HepG2 (cell line): ENCODE results near the gene STX8. TPM values are rescaled to one million over a fixed set of nuclear protein-coding genes. Genes with fewer than 3 reads are reported as not detected.

ENCODE experiments used
- ATAC-seq: fragments of 200-7000 bp; cut with Tn5 transposase; 3 replicates; pipeline ENCODE4 v1.9.1; 2020; ENCODE audit warnings: mild to moderate bottlenecking, moderate library complexity
- BruUV-seq: library from RNA; stranded (reverse); fragments of 400-500 nt; replicated peaks from 2 replicates; lab custom pipeline; 2021; lab: Mats Ljungman, UMichigan
- CTCF ChIA-PET: fragments of 300-600 bp; formaldehyde crosslinking; extraction: SDS; loops from one replicate; lab custom pipeline; 2021; ENCODE audit warnings: low total read pairs, inconsistent platforms, low intra/inter-chr PET ratio; lab: Yijun Ruan, JAX
- POLR2A ChIA-PET: fragments of 350-600 bp; sonication (Branson Sonifier 250); formaldehyde crosslinking; loops from one replicate; lab custom pipeline; 2020; ENCODE audit warnings: antibody characterized with exemption, inconsistent platforms; lab: Yijun Ruan, JAX
- DNase-seq: peaks from one replicate; pipeline ENCODE4 v3.0.0-alpha.2; 2015; ENCODE audit warnings: low spot score
- FAIRE-seq: peaks from 3 replicates; lab custom pipeline; 2011; peaks lifted over from hg19 to GRCh38; lab: Jason Lieb, UNC
- H2AFZ ChIP-seq: one replicate; pipeline ENCODE4 v1.6.1; 2011; ENCODE audit warnings: low read length, inconsistent platforms
- H3K27ac ChIP-seq: fragments of 300-600 bp; 3 replicates; pipeline ENCODE4 v1.8.0; 2011; ENCODE audit warnings: mixed run types, mild to moderate bottlenecking, mixed read lengths, low read length, inconsistent platforms; ENCODE audit not compliant: insufficient read depth; ENCODE audit errors: extremely low read length
- H3K27me3 ChIP-seq, 2 experiments: fragments of 200-600 bp in 1 of 2; 2 replicates in 1 of 2; 3 replicates in 1 of 2; pipeline versions ENCODE4 v1.6.0 to v1.8.0; 2011; ENCODE audit warnings: low read length in 2 of 2, mild to moderate bottlenecking in 2 of 2, moderate library complexity in 2 of 2, inconsistent platforms in 1 of 2; ENCODE audit not compliant: insufficient read depth in 2 of 2, control insufficient read depth in 1 of 2
- H3K36me3 ChIP-seq, 2 experiments: fragments of 200-600 bp in 1 of 2; replicated peaks in 1 of 2; 2 replicates in 1 of 2; 3 replicates in 1 of 2; pipeline versions ENCODE4 v1.5.1 to v1.8.0; 2011; ENCODE audit warnings: low read length in 2 of 2, inconsistent platforms in 1 of 2; ENCODE audit not compliant: insufficient read depth in 2 of 2, control insufficient read depth in 1 of 2
- H3K4me1 ChIP-seq: 2 replicates; pipeline ENCODE4 v1.5.1; 2012; ENCODE audit warnings: low read length, inconsistent platforms; ENCODE audit not compliant: insufficient read depth
- H3K4me2 ChIP-seq: 2 replicates; pipeline ENCODE4 v1.6.0; 2011; ENCODE audit warnings: low read depth, low read length, inconsistent platforms
- H3K4me3 ChIP-seq, 3 experiments: fragments of 200-600 bp in 1 of 3; sonication (generic), shearing (Covaris generic) in 1 of 3; replicated peaks in 1 of 3; 2 replicates each; pipeline ENCODE4 v1.5.1; 2011 to 2016; ENCODE audit warnings: low read length in 3 of 3, inconsistent platforms in 2 of 3, low read depth in 2 of 3, mild to moderate bottlenecking in 2 of 3, control low read depth in 1 of 3, mixed read lengths in 1 of 3; ENCODE audit not compliant: insufficient read depth in 1 of 3
- H3K79me2 ChIP-seq: one replicate; pipeline ENCODE4 v1.6.1; 2011; ENCODE audit warnings: low read length, inconsistent platforms; ENCODE audit not compliant: insufficient read depth
- H3K9ac ChIP-seq: 2 replicates; pipeline ENCODE4 v1.6.0; 2011; ENCODE audit warnings: mild to moderate bottlenecking, low read depth, low read length, inconsistent platforms; ENCODE audit not compliant: insufficient read depth
- H3K9me3 ChIP-seq: 2 replicates; pipeline ENCODE4 v1.5.1; 2012; ENCODE audit warnings: mild to moderate bottlenecking, low read length
- H4K20me1 ChIP-seq: 2 replicates; pipeline ENCODE4 v1.6.0; 2011; ENCODE audit warnings: inconsistent platforms, mild to moderate bottlenecking, low read length, moderate library complexity; ENCODE audit not compliant: insufficient read depth
- ATF1 ChIP-seq: IDR thresholded peaks from 2 replicates; pipeline ENCODE4 v1.6.1; 2016; ENCODE audit warnings: mild to moderate bottlenecking, control low read depth
- CBFB ChIP-seq: sonication (generic); formaldehyde crosslinking; IDR thresholded peaks from 2 replicates; pipeline ENCODE4 v1.4.0; 2020; ENCODE audit warnings: missing genetic modification reagents
- FOXK1 ChIP-seq: sonication (generic); formaldehyde crosslinking; IDR thresholded peaks from 2 replicates; pipeline ENCODE4 v1.4.0; 2020; ENCODE audit warnings: low read depth, missing genetic modification reagents, borderline replicate concordance
- GABPB1 ChIP-seq: IDR thresholded peaks from 2 replicates; pipeline ENCODE4 v1.6.1; 2016; ENCODE audit warnings: mild to moderate bottlenecking, missing genetic modification reagents, moderate library complexity, missing compliant biosample characterization
- GPN1 ChIP-seq: sonication (generic); formaldehyde crosslinking; IDR thresholded peaks from 2 replicates; pipeline ENCODE4 v1.5.1; 2020; ENCODE audit warnings: missing genetic modification reagents, borderline replicate concordance
- GTF3A ChIP-seq: sonication (generic); formaldehyde crosslinking; conservative IDR thresholded peaks from 2 replicates; pipeline ENCODE4 v1.4.0; 2020; ENCODE audit warnings: mild to moderate bottlenecking, missing genetic modification reagents
- HNRNPK ChIP-seq: fragments of 200-400 bp; formaldehyde crosslinking; IDR thresholded peaks from 2 replicates; pipeline ENCODE4 v1.6.1; 2018; ENCODE audit warnings: low read length, low read depth, moderate library complexity, mild to moderate bottlenecking; ENCODE audit not compliant: poor library complexity, severe bottlenecking
- HOXA7 ChIP-seq: sonication (generic); formaldehyde crosslinking; IDR thresholded peaks from 2 replicates; pipeline ENCODE4 v1.8.1; 2022; ENCODE audit warnings: mild to moderate bottlenecking, missing genetic modification reagents, moderate library complexity
- MAFF ChIP-seq: IDR thresholded peaks from 2 replicates; pipeline ENCODE4 v1.6.1; 2011; ENCODE audit warnings: low read depth, low read length, improper control_type of control experiment
- PRMT3 ChIP-seq: sonication (generic); formaldehyde crosslinking; IDR thresholded peaks from 2 replicates; pipeline ENCODE4 v1.8.1; 2022; ENCODE audit warnings: low read depth, mild to moderate bottlenecking, moderate library complexity, missing genetic modification reagents, borderline replicate concordance
- PTBP1 ChIP-seq: fragments of 200-400 bp; formaldehyde crosslinking; IDR thresholded peaks from 2 replicates; pipeline ENCODE4 v1.6.1; 2018; ENCODE audit warnings: low read length, low read depth; ENCODE audit not compliant: poor library complexity, severe bottlenecking
- ZNF180 ChIP-seq: sonication (generic); formaldehyde crosslinking; IDR thresholded peaks from 2 replicates; pipeline ENCODE4 v1.4.0; 2020; ENCODE audit warnings: low read depth, missing genetic modification reagents, borderline replicate concordance
- ZNF362 ChIP-seq: sonication (generic); formaldehyde crosslinking; IDR thresholded peaks from 2 replicates; pipeline ENCODE4 v1.4.0; 2020; ENCODE audit warnings: missing genetic modification reagents, mild to moderate bottlenecking, borderline replicate concordance
- ZNF562 ChIP-seq: sonication (generic); formaldehyde crosslinking; IDR thresholded peaks from 2 replicates; pipeline ENCODE4 v1.8.0; 2022; ENCODE audit warnings: missing genetic modification reagents, borderline replicate concordance
- ZNF598 ChIP-seq: sonication (generic); formaldehyde crosslinking; IDR thresholded peaks from 2 replicates; pipeline ENCODE4 v1.5.1; 2020; ENCODE audit warnings: mild to moderate bottlenecking, missing genetic modification reagents, borderline replicate concordance
- ZNF644 ChIP-seq: IDR thresholded peaks from 2 replicates; pipeline ENCODE4 v1.6.1; 2016; ENCODE audit warnings: low read depth
- ZNF660 ChIP-seq: sonication (generic); formaldehyde crosslinking; IDR thresholded peaks from 2 replicates; pipeline ENCODE4 v1.5.1; 2020; ENCODE audit warnings: mild to moderate bottlenecking, low read depth, missing genetic modification reagents, borderline replicate concordance
- ZNF687 ChIP-seq: sonication (generic); formaldehyde crosslinking; IDR thresholded peaks from 2 replicates; pipeline ENCODE4 v1.5.1; 2020; ENCODE audit warnings: mild to moderate bottlenecking, missing genetic modification reagents, moderate library complexity
- ZNF7 ChIP-seq: IDR thresholded peaks from 2 replicates; pipeline ENCODE4 v1.6.1; 2016; ENCODE audit warnings: missing biosample characterization, missing genetic modification reagents
- ZNF839 ChIP-seq: sonication (generic); formaldehyde crosslinking; IDR thresholded peaks from 2 replicates; pipeline ENCODE4 v1.4.0; 2020; ENCODE audit warnings: missing genetic modification reagents, mild to moderate bottlenecking, borderline replicate concordance
- WGBS: methylation state at CpG from one replicate; pipeline ENCODE4 v1.1.6; 2017; ENCODE audit warnings: low lambda C conversion rate; 5-methylcytosine and 5-hydroxymethylcytosine counted together
- in situ Hi-C: cut with HindIII; loops from 2 replicates; pipeline ENCODE4 v1.10.0; 2017; ENCODE audit warnings: low pct_unique_long_range_greater_than_20kb; ENCODE audit not compliant: extremely low pct_ligation_motif_present
- intact Hi-C: fragments of 100-400 bp; cut with micrococcal nuclease; formaldehyde crosslinking; loops from one replicate; pipeline ENCODE4 v1.10.0; 2022; ENCODE audit not compliant: unreplicated experiment
- polyA plus RNA-seq, 8 experiments: library from polyadenylated mRNA; depleted of rRNA in 3 of 8; stranded (reverse) in 7 of 8; unstranded in 1 of 8; fragments of >200 nt; fragmentation: Illumina TruSeq in 4 of 8; extraction: Trizol in 4 of 8; gene quantifications; 2 replicates each; pipeline versions ENCODE4 v1.2.1 to v1.2.3, GENCODE V29; 2011 to 2016; ENCODE audit warnings: low read depth in 4 of 8, missing spikeins in 1 of 8, mixed read lengths in 1 of 8; ENCODE audit not compliant: insufficient read depth in 1 of 8
- total RNA-seq, 5 experiments: library from RNA; depleted of rRNA; stranded (reverse); fragments of >200 nt; fragmentation: Illumina TruSeq; extraction: Trizol; gene quantifications; 2 replicates each; pipeline ENCODE4 v1.2.3, GENCODE V29; 2016; ENCODE audit warnings: low read depth in 1 of 5

STX8 gene
- total and polyA plus RNA-seq, 2 of the 13 experiments (the other 11 are each of a cell fraction or from before 2014, with no cell fraction given) = 36.4 to 53.6 TPM

GRCh38 chr17:9587969-9588656 lies 12.5 kb upstream of the STX8 start:
- Histone ChIP-seq H3K79me2 (no peaks in the 10 kb centered on the region), H3K27me3 (peaks cover 0 to 4% of the 10 kb centered on the region in 2 experiments; a peak in 1 of 5 replicates), H3K4me2 (no peak overlapping the region), H3K4me1 (peaks cover 8% of the 10 kb centered on the region; the same call in 1 of the 2 replicates), H4K20me1 (no peaks in the 10 kb centered on the region), H3K36me3 (no peaks in the 10 kb centered on the region), H3K9ac (no peak overlapping the region), H3K4me3 (no peak overlapping the region), H3K27ac (no peak overlapping the region), H3K9me3 (no peaks in the 10 kb centered on the region), H2AFZ (no peak overlapping the region)
- ATAC-seq (no peak), DNase-seq (peak; percentile 15), FAIRE-seq (no peak)
- in situ Hi-C loops (no loop called here), intact Hi-C loops (no loop called here)
- ChIA-PET CTCF (no interaction called here), POLR2A (no interaction called here)
- no TSS peak for BruUV-seq
- 33% methylated on average over 6 of the region's 10 CpGs for WGBS
- TF ChIP-seq ZNF598 (CRISPR knock-in tag) (no peak), FOXK1 (CRISPR knock-in tag) (0 out of 2 replicates have a peak, but pooled peaks have one; percentile 21), ZNF660 (CRISPR knock-in tag) (no peak), ZNF180 (no peak), ZNF687 (CRISPR knock-in tag) (no peak), ZNF644 (CRISPR knock-in tag) (peak; percentile 38; the same call in 1 of the 2 replicates), GABPB1 (CRISPR knock-in tag) (peak; percentile 42; the same call in 1 of the 2 replicates), ATF1 (CRISPR knock-in tag) (no peak), PTBP1 (no peak), MAFF (peak; percentile 55), ZNF562 (CRISPR knock-in tag) (no peak), ZNF362 (CRISPR knock-in tag) (no peak), PRMT3 (CRISPR knock-in tag) (no peak), HOXA7 (CRISPR knock-in tag) (no peak), HNRNPK (no peak), GPN1 (CRISPR knock-in tag) (no peak), GTF3A (no peak), ZNF839 (CRISPR knock-in tag) (no peak), ZNF7 (0 out of 2 replicates have a peak, but pooled peaks have one; percentile 28), CBFB (CRISPR knock-in tag) (no peak)
